Measurements from ENCODE around the gene MYO18A.

MYO18A gene

DNA sequence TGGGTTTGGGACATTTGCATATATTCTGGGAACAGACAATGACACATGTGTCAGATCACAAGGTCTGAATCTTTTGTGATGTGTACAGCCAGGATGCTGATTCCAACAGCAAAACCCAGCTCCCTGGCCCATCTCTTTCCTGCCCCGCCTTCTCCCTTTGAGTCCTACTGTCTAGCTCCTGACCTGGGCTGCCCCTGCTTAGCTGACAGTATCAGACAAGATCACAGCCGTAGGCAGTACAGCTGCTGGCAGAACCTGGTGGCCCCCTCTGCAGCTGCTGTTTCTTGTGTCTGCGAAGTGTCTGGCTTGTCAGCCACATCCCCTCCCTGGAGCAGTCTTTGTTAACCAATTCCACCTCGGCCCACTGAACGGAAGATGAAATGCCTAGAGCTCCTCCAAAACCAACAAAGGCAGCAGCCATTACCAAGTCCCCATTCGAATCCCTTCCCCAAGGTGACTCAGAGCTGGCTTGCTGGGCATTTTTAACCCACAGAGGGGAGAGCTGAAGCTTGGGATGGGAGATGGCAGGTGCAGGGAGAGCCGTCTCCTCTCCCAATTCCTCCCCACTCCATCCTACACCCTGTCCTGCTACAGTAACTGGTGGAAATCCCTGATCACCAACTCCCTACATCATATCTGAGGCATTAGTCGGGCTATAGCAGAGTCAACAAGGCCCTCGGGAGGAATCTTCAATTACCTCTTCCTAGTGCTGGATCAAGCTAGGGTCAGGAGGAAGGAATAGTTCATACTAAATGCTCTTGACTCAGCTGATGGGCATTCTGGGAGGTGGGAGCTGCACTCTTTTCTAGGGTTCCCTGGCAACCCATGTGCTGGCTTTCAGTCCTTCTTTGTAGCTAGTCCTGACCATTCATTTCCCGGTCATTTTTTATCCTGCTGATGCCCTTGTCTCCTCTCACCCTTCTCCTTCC lies 131.5 kb downstream of the MYO18A start:
- no peak for DNase-seq

DNA sequence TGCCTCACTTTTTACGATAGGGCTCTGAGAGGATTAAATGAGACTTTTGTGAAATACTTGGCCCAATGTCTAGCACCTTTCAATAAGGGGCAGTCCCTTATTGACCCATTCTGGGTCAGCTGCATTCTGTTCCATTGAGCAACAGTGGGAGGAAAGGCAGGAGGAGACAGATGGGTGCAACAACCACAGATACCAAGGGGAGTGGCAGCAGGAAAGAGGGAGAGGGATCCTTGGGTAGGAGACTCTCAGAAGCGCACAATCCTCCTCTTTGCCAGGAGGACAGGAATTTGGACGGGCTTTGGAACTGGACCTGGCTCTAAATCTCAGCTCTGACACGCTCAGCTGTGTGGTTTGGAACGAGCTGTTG lies 133.7 kb downstream of the MYO18A start:
- no peak for DNase-seq

DNA sequence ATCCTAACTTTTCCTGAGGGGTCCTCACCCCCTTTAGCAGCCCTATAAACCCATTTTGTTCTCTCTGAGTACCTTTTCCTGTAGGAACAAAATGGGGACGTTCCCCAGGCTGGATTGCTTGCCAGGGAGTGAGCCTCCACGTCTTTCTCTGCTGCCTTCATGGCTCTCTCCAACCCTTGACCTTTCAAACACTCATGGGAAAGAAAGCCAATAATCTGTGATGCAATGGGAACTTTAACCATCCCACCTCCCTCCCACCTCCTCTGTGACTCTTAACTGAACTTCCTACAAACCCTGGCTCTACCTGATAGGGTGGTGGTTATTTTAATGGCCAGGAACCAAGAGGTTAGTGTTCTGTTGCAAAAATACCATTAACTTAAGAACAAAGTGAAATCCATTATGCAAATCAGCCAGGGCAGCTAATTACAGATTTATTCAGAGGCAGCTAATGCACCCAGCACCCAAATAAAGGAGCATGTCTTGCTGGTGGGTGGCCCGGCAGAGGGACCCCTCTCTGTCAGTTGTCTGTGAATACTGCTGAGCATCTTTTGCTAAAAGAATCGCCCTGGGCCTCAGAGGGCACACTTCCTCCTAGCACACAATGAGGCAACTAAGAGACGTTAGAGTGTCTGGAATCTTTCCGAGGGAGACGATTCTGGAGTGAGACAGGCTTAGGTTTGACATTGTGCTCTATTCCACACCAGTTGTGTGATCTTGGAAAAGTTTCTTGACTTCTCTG lies 134.3 kb downstream of the MYO18A start:
- no peak for DNase-seq

DNA sequence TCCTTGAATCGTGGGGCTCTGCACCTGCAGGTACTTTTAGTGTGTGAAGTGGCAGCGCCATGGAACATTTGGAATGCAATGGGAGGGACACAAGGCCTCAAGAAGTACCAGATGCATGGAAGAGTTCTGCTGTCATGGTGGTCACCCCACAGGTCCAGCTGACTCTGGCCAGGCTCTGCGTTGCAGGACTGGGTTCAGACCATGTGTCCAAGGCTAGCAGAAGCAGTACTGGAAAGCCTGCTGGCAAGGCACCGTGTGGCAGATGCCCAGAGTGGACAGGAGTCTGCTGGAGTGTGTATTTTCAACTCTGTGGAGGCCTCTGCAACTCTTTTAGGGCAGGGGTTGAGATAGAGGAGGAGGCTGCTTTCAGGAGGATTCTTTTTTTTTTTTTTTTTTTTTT lies 135.2 kb downstream of the MYO18A start:
- no peak for DNase-seq

DNA sequence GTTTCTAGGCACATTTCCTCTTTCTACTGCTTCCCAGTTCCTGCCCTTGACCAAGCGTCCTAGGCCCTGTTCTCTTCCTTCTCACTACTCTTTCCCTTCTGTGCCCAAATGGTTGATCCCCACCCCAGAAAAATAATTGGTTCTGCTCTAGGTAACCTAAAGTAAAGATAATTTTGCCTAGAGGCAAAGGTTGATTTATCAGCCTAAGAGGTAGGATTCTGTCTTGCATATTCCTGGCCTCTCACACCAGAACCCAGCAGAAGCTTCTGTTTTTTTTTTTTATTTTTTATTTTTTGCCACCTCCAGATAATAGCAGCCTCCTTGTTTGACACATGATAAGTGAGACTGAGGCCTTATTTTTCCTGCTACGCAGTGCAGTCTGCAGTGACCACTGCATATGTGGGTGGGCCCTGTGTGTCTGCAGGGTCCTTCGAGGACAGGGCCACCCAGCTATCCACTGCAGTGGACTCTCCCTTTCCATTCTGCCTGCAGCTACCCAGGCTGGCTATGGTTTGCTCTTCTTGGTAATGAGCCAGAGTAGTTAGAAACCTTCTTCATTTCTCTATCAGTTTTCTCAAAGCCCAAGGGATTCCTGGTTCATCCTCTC lies 136.6 kb downstream of the MYO18A start:
- DNase-seq = no peak

DNA sequence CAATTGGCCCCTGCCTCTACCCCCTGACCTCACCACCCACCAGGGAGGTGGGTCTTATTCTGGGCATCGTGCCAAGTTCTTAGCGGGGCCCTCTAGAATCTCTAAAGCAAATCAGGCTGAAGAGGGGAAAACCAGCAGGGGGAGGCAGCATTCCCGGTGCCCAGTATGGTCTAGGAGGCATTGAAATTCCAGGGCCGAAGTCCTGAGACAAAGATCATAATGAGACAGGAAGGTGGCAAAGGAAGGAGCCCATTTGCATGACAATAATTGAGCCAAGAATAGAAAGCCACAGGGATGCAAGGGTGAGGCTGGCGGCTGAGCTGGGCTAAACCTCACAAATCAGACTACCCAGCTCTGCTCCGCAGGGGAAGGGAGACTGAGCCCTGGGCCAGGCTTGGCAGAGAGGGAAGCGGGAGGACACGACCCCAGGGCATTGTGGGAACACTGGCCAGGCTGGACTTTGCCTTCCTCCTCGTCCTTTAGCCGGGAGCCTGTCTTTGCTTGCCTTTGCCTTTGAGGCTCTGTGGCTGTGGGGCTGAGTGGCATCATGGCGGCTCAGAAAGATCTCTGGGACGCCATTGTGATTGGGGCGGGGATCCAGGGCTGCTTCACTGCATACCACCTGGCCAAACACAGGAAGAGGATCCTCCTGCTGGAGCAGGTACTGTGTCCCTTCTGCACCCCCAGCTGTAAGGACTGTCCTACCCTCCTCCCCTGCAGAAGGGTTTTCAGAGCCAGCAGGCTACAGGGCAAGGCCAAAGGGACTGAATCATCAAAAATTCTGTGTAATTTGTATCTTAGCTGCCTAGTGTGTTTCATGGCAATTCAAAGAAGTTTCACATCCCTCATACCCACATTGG lies 137.3 kb downstream of the MYO18A start, which contains the start of gene PIPOX:
TSS of gene PIPOX (plus strand) at position 463 of the 860 bp plus-strand sequence. CDS start at position 548, 85 bp downstream.
- DNase-seq = no peak

DNA sequence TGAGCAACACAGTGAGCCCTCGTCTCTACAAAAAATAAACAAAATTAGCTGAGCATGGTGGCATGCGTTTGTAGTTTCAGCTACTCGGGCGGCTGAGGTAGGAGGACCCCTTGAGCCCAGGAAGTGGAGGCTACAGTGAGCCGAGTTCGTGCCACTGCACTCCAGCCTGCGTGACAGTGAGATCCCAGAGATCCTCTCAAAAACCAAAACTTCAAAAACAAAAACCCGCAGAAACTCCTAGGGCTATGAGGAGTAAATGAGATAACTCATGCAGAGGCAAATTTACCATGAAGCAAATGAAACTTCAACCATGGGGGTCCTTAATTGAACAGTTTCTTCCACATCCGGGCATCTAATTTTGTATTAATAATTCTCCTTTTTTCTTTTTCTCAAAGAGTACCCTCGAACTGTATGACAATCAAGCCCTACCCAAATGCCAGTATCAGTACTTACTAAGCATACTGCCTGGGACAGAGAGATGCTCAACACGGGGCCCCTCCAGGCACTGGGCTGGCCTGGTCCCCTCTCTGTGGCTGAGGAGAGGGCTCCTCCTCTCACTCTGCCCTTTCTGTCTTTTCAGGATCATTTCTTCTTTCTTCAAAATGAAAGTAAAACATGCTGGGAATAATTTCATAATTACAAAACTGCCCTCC lies 138.0 kb downstream of the MYO18A start:
- no peak for DNase-seq

DNA sequence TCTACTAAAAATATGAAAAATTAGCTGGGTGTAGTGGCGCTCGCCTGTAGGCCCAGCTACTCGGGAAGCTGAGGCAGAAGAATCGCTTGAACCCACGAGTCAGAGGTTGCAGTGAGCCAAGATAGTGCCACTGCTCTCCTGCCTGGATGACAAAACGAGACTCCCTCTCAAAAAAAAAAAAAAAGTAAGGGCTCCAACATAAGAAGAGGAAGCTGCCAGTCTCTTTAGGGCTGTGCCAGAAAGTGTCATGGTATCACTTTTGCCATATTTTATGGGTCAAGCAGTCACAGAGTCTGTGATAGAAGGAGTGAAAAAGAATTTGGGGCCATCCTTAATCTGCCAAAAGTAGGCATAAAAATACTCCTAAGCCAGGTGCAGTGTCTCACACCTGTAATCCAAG lies 138.6 kb downstream of the MYO18A start:
- DNase-seq = no peak

DNA sequence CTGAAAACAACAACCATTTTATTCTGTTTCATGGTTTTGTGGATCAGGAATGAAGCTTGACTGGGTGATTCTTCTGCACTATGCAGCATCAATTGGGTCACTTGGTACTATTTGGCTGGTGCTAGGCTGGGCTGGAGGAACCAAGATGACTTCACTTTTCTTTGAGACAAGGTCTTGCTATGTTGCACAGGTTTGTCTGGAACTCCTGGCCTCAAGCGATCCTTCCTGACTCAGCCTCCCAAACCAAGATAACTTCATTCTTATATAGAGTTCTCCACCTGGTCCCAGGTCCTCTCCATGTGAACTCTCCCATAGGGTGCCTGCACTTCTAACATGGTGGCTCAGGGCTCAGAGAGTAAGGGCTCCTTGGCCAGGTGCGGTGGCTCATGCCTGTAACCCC lies 139.1 kb downstream of the MYO18A start:
- DNase-seq = no peak

DNA sequence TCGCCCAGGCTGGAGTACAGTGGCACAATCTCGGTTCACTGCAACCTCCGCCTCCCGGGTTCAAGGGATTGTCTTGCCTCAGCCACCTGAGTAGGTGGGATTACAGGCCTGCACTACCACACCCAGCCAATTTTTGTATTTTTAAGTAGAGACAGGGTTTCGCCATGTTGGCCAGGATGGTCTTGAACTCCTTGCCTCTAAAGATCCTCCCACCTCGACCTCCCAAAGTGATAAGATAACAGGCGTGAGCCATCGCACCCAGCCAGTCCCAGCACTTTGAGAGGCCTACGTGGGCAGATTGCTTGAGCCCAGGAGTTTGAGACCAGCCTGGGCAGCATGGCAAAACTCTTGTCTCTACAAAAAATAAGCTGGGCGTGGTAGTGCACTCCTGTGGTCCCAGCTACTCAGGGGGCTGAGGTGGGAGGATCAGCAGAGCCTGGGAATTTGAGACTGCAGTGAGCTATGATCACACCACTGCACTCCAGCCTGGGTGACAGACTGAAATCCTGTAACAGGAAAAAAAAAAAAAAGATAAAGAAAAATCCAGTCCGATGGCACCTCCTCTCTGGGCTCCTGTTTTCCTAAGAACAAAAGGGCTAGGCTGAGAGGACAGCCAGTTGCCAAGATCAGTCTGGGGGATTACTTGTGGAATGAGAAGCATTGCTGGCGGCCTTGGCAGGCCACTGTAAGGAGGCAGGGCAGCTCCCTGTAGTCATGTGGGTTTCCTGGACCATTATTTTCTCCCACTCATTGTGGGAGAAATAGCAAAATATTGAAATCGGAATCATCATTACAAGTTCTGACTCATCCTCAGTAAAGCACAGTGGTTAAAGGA lies 140.2 kb downstream of the MYO18A start:
- no peak for DNase-seq

DNA sequence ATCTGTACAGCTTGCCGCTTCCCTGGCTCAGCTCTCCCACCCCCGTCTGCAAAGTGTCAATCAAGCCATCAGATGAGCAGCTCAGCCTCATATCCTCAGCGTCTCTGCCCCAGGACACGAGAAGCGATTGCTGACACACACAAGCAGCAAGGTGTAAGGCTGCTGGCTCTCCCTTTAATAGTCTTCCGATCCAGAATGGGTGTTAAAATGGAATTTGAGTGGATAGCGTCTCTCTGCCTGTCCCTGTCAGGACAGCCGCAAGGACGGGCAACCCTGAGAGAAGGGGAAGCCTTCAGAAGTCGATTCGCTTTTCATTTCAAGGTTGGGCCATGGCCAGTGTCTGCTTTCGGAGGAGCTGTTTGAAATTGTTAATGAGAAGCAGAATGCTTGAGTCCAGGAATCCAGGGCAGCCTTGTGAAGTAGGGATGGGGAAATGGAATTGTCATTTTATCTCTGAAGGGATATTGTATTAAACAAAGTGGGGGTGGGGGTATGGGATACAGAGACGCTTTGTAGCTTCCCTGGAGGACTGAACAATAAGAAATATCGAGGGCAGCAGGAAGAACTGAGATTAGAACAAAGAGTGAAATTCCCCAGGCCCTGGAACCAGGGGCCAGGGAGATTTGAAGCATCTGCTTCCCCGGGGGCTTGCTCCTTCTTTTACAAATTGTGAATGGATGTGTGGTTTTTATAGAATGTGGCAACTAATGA lies 142.0 kb downstream of the MYO18A start:
- no peak for DNase-seq

DNA sequence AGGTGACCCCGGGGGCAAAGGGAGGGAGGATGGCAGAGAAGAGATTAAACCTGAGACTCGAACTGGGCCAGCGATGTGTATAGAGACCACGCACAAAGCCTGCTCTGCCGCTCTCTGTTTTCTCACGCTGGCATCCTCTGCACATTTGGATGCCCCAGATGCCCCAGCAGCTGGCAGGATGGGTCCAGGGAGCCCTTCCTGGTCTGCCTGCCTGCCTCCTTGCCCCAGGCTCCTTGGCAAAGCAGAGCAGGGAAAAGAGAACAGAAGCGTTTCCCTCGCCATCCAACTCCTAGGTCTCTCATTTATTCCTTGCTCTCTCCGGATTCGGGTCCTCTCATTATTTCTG lies 142.5 kb downstream of the MYO18A start:
- no peak for DNase-seq

DNA sequence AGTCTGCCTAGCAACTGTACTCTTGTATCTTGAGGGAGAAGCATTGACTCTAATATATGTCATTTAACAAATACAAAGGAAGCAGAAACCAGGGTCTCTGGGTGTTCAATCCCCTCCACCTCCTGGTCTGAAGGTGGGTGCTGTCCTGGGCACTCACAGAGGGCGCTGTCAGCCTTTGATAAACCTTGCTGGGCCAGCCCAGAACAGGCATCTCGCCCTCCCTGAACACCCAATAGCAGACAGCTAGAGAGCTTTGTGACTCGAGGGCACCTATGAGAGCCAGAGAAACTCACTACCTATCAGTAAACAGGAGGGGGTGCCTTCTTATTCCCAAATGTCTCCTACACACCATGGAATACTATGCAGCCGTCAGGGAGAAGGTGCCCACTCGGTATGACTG lies 143.6 kb downstream of the MYO18A start:
- DNase-seq = no peak

DNA sequence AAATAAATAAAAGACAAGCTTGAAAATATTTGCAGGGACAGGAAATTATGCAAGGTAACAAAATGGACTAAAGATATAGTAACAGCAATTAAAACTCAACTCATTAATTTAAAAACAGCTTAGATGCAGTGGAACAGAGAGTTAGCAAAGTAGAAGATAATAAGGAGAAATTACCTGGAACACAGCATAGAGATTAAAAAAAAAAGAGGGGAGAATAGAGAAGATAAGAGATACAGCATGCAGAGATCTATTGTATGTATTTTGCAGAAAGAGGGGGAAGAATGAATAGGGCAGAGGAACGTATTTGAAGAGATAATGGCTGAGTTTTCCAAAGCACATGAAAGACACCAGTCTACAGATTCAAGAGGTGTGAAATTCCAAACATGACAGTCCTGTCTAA lies 145.7 kb downstream of the MYO18A start:
- DNase-seq = no peak

DNA sequence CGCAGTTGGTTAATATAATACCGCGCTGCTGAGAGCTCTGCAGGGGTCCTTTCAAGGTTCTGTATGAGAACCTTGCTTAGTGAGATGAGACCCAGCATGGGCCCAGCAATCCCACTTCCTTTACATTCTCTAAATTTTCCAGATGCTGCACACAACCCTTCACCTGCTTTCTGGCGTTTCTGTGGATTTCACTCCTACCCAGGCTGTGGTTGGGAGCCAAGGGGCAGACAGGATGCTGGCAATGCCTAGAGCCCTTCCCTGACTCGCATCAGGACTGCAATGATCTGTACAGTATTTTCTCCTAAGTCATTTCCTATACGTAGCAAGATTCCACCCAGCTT lies 147.4 kb downstream of the MYO18A start:
- DNase-seq = no peak

DNA sequence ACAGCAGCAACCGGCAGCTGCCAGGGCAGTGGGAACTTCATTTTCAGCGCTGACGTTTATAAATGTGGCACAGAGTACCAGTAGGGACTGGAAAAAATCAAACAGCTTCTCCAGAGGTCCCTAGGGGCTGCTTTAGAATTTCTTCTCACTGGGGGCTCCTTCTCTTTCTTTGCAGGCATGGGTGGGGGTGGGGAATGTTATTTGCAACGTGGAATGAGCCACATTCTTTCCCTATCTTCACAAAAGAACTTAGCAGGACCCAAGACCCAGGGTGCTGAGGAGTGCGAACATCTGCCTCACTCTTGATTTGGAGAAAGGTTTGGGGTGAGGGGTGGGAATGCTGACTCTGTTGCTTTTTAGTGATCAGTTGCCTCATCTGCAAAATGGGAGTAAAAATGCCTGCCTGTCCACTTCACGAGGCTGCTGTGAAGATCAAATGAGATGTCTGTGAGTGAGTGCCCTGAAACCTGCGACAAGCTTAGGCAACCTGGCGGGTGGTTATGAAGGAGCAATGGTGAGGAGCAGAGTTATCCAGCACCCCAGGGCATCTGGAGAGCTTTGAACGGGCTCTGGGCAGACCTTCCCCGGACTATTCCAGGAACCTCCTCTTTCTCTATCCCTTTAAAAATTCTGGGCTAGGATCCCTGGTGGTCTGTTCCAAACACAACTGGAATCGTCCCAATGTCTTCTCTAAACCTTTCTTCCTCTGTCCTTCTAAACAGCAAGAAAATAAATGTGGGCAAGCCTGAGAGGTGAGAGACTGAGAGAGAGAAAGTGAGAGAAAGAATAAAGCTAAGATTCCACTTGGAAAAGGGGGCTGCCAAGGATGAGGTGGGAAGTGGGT lies 148.0 kb downstream of the MYO18A start:
- DNase-seq = no peak

DNA sequence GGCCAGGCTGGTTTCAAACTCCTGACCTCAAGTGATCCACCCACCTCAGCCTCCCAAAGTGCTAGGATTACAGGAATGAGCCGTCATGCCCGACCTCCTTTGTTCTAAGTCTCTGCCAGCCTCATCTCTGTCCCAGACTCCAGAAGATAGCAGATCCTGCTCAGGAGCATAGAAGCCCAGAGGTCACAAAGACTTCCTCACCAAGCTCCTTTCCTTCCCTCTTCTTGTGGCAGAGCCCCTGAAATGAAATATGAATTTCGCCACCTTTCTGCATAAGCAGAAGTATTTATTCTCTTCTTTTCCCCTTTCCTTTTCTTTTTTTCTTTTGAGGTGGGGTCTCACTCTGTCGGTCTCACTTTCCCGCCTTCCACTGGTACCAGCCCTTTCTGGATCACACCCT lies 148.7 kb downstream of the MYO18A start:
- DNase-seq = no peak

DNA sequence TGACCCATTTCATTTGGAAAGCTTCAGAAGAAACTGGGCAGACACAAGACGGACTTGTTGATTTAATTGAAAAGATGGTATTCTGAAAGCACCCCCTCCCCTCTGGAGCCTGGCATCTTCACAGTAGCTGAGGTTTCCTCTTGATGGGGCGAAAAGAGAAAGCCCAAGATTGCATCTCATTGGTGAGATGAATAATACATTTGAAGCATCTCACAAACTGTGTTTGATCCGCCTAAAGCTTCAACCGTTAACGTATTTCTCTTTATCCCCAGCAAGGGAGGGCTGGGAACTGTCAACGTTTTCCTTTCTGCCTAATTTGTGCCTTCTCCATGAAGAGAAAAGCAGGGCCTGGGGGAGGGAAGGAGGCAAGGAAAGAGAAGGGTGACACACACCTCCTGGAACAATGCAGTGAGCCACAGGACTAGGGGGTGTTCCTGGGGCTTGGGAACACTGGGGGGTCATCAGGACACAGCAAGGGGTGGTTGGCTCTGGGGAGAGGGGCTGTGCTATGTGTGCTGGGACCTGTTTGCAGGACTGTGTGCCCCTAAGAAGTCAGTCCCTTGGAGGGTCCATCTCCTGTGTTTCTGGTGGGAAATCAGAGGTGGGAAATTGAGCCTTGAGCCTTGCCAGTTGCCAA lies 155.8 kb downstream of the MYO18A start:
- no peak for DNase-seq

DNA sequence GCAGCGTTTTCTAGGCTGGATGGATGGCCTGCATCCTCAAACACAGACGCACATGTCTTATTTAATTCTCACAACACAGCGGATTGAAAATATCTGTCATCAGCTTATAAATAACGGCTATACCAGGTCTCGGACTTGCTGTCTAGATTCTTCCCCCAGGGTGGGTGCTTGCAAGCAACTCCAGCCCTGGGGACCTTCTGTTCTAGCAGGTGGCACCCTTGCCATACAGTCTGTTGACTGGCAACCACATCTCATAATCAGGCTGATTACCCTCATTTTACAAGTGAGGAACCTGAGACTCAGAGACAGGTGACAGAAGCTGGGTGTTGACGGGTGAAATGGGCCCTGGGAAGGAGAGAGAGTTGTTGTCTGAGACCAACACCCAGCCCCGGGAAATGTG lies 158.1 kb downstream of the MYO18A start:
- DNase-seq = no peak
